A549 (cell line): Measurements from ENCODE around the gene FKBP4. TPM values are rescaled to one million over a fixed set of nuclear protein-coding genes. Genes with fewer than 3 reads are reported as not detected.

Source experiments
- ATAC-seq, 2 experiments: fragments of 200-7000 bp in 1 of 2; fragments of >200 bp in 1 of 2; cut with Nextera tagmentation in 1 of 2; cut with Tn5 transposase in 1 of 2; 3 replicates each; pipeline versions ENCODE4 v1.8.0 to v1.9.1; 2018 to 2020; ENCODE audit warnings: mild to moderate bottlenecking in 1 of 2, moderate library complexity in 1 of 2
- CTCF ChIA-PET: fragments of 300-600 bp; sonication (Branson Sonifier 250); formaldehyde crosslinking; extraction: SDS; loops from one replicate; lab custom pipeline; 2021; ENCODE audit warnings: antibody characterized with exemption, inconsistent platforms; lab: Yijun Ruan, JAX
- POLR2A ChIA-PET: fragments of 350-600 bp; formaldehyde crosslinking; extraction: SDS; loops from one replicate; lab custom pipeline; 2021; ENCODE audit warnings: antibody characterized with exemption, inconsistent platforms; lab: Yijun Ruan, JAX
- DNase-seq, 2 experiments: peaks; one replicate each; pipeline versions ENCODE4 v3.0.0 to v3.0.0-alpha.2; 2011 to 2016; ENCODE audit warnings: low read depth in 1 of 2, low spot score in 1 of 2
- FAIRE-seq: peaks from 2 replicates; lab custom pipeline; 2011; peaks lifted over from hg19 to GRCh38; lab: Jason Lieb, UNC
- H3K27ac ChIP-seq, 2 experiments: fragments of >200 bp; sonication (Bioruptor Twin); formaldehyde crosslinking; 3 replicates each; pipeline ENCODE4 v1.5.1; 2016 to 2017
- H3K4me1 ChIP-seq: fragments of >200 bp; sonication (Bioruptor Twin); formaldehyde crosslinking; 3 replicates; pipeline ENCODE4 v1.6.1; 2016
- H3K4me2 ChIP-seq: fragments of >200 bp; sonication (Bioruptor Twin); formaldehyde crosslinking; 3 replicates; pipeline ENCODE4 v1.6.1; 2016
- H3K4me3 ChIP-seq: fragments of >200 bp; sonication (Bioruptor Twin); formaldehyde crosslinking; 3 replicates; pipeline ENCODE4 v1.5.1; 2016
- H3K9me3 ChIP-seq: fragments of >200 bp; sonication (Bioruptor Twin); formaldehyde crosslinking; 3 replicates; pipeline ENCODE4 v1.6.1; 2016
- ATOH8 ChIP-seq: fragments of 250-450 bp; sonication (Bioruptor Pico); IDR thresholded peaks from 2 replicates; pipeline ENCODE4 v1.5.0; 2020; ENCODE audit warnings: low read depth, mild to moderate bottlenecking, moderate library complexity
- BHLHE40 ChIP-seq: IDR thresholded peaks from 2 replicates; pipeline ENCODE4 v1.6.1; 2012; ENCODE audit warnings: low read depth, low read length, inconsistent platforms
- CBX8 ChIP-seq: fragments of 200-600 bp; sonication (generic); IDR thresholded peaks from 2 replicates; pipeline ENCODE4 v1.6.1; 2016
- CHD2 ChIP-seq: fragments of 150-350 bp; IDR thresholded peaks from 2 replicates; pipeline ENCODE4 v1.6.1; 2014; ENCODE audit warnings: low read length; ENCODE audit not compliant: partially characterized antibody
- CHD4 ChIP-seq: fragments of 200-600 bp; sonication (generic); IDR thresholded peaks from 2 replicates; pipeline ENCODE4 v1.6.1; 2016; ENCODE audit warnings: antibody characterized with exemption, mild to moderate bottlenecking, borderline replicate concordance
- E2F6 ChIP-seq: IDR thresholded peaks from 2 replicates; pipeline ENCODE4 v1.6.1; 2012; ENCODE audit warnings: low read depth, borderline replicate concordance
- EHMT2 ChIP-seq: fragments of 200-600 bp; sonication (generic); IDR thresholded peaks from 2 replicates; pipeline ENCODE4 v1.6.1; 2016; ENCODE audit warnings: antibody characterized with exemption, low read depth, mild to moderate bottlenecking, moderate library complexity
- ELK1 ChIP-seq: fragments of 150-350 bp; IDR thresholded peaks from 2 replicates; pipeline ENCODE4 v1.6.1; 2014; ENCODE audit warnings: low read depth, mild to moderate bottlenecking, low read length
- FOSL2 ChIP-seq, 2 experiments: fragments of 450-650 bp in 1 of 2; fragments of >200 bp in 1 of 2; sonication (Bioruptor Twin) in 1 of 2; formaldehyde crosslinking; IDR thresholded peaks; 2 replicates each; pipeline versions ENCODE4 v1.5.0 to v1.6.1; 2016 to 2020; ENCODE audit warnings: mild to moderate bottlenecking in 1 of 2, moderate library complexity in 1 of 2
- GATA3 ChIP-seq: IDR thresholded peaks from 2 replicates; pipeline ENCODE4 v1.6.1; 2012; ENCODE audit warnings: borderline replicate concordance
- HDAC2 ChIP-seq: fragments of 200-600 bp; sonication (generic); IDR thresholded peaks from 2 replicates; pipeline ENCODE4 v1.6.1; 2016
- JUN ChIP-seq, 2 experiments: fragments of >200 bp; sonication (Bioruptor Twin); formaldehyde crosslinking; IDR thresholded peaks; 2 replicates in 1 of 2; 3 replicates in 1 of 2; pipeline ENCODE4 v1.6.1; 2016 to 2017
- JUNB ChIP-seq: fragments of >200 bp; sonication (Bioruptor Twin); formaldehyde crosslinking; IDR thresholded peaks from 2 replicates; pipeline ENCODE4 v1.6.1; 2016
- KDM5A ChIP-seq: fragments of 200-600 bp; sonication (generic); IDR thresholded peaks from 2 replicates; pipeline ENCODE4 v1.6.1; 2016; ENCODE audit warnings: antibody characterized with exemption, mild to moderate bottlenecking
- MAFK ChIP-seq: fragments of 450-650 bp; IDR thresholded peaks from 2 replicates; pipeline ENCODE4 v1.6.1; 2014; ENCODE audit not compliant: partially characterized antibody
- MAX ChIP-seq: IDR thresholded peaks from 2 replicates; pipeline ENCODE4 v1.6.1; 2012
- MAZ ChIP-seq: fragments of 150-350 bp; IDR thresholded peaks from 2 replicates; pipeline ENCODE4 v1.6.1; 2014; ENCODE audit warnings: antibody characterized with exemption, low read depth, low read length, borderline replicate concordance
- MYC ChIP-seq: IDR thresholded peaks from 2 replicates; pipeline ENCODE4 v1.6.1; 2012; ENCODE audit warnings: mild to moderate bottlenecking, inconsistent platforms, low read length, improper control_type of control experiment, borderline replicate concordance
- NFE2L2 ChIP-seq: fragments of 150-350 bp; conservative IDR thresholded peaks from 2 replicates; pipeline ENCODE4 v1.6.1; 2014; ENCODE audit warnings: low read length
- NPAS2 ChIP-seq: fragments of 250-450 bp; sonication (Bioruptor Pico); IDR thresholded peaks from 2 replicates; pipeline ENCODE4 v1.8.0; 2022; ENCODE audit warnings: mild to moderate bottlenecking, moderate library complexity, borderline replicate concordance
- PBX3 ChIP-seq: IDR thresholded peaks from 2 replicates; pipeline ENCODE4 v1.6.1; 2012
- RARB ChIP-seq: fragments of 250-450 bp; sonication (Bioruptor Pico); IDR thresholded peaks from 2 replicates; pipeline ENCODE4 v1.8.0; 2021; ENCODE audit warnings: mild to moderate bottlenecking, moderate library complexity
- RCOR1 ChIP-seq: fragments of 150-350 bp; IDR thresholded peaks from 2 replicates; pipeline ENCODE4 v1.6.1; 2014; ENCODE audit warnings: antibody characterized with exemption, low read length, low read depth
- REST ChIP-seq: fragments of 200-600 bp; sonication (generic); IDR thresholded peaks from 2 replicates; pipeline ENCODE4 v1.6.1; 2016; ENCODE audit warnings: antibody characterized with exemption, mild to moderate bottlenecking, moderate library complexity
- RNF2 ChIP-seq: fragments of 200-600 bp; sonication (generic); IDR thresholded peaks from 2 replicates; pipeline ENCODE4 v1.6.1; 2016; ENCODE audit warnings: low read depth, mild to moderate bottlenecking, antibody characterized with exemption, moderate library complexity, borderline replicate concordance
- TFCP2L1 ChIP-seq: fragments of 250-450 bp; sonication (Bioruptor Pico); IDR thresholded peaks from 2 replicates; pipeline ENCODE4 v1.5.0; 2021; ENCODE audit warnings: mild to moderate bottlenecking
- ZNF302 ChIP-seq: fragments of 250-450 bp; sonication (Bioruptor Pico); IDR thresholded peaks from 2 replicates; pipeline ENCODE4 v1.9.0; 2021; ENCODE audit warnings: inconsistent platforms, mild to moderate bottlenecking, moderate library complexity
- WGBS: methylation state at CpG from one replicate; pipeline ENCODE4 v1.1.6; 2017; ENCODE audit errors: missing lambda C conversion rate; 5-methylcytosine and 5-hydroxymethylcytosine counted together
- polyA plus RNA-seq, 4 experiments: library from polyadenylated mRNA; depleted of rRNA in 3 of 4; stranded (reverse); fragments of >200 nt; fragmentation: RNase III in 1 of 4; extraction: RNeasy Plus Mini Kit Qiagen cat#74134 plus additional on column Dnase treatment in 1 of 4; gene quantifications; 2 replicates in 3 of 4; 3 replicates in 1 of 4; pipeline ENCODE4 v1.2.3, GENCODE V29; 2011 to 2017

FKBP4 gene
- polyA plus RNA-seq, 2 of the 4 experiments (the other 2 are of a cell fraction) = 108 to 137 TPM

- ATAC-seq (no peak), DNase-seq (no peak), FAIRE-seq (no peak)
- TF ChIP-seq EHMT2 (no peak), GATA3 (no peak), TFCP2L1 (CRISPR knock-in tag) (no peak), REST (no peak), JUN (IDR thresholded peaks at IDR 0.05) (no peak), MAX (no peak), HDAC2 (no peak), MAFK (no peak), FOSL2 (IDR thresholded peaks at IDR 0.05) (no peak), FOSL2 (CRISPR knock-in tag; IDR thresholded peaks at IDR 0.05) (no peak), BHLHE40 (no peak), JUNB (no peak), NPAS2 (no peak), KDM5A (no peak), MAZ (no peak)
- Histone ChIP-seq H3K4me3 (no peak overlapping the region), H3K9me3 (0 out of 3 replicates have a peak, but pooled peaks cover 4% of the 10 kb centered on the region), H3K4me2 (no peak overlapping the region), H3K4me1 (no peaks in the 10 kb centered on the region), H3K27ac (no peak overlapping the region)
- ChIA-PET CTCF (interaction anchor here (0.8 kb wide), 1 partner anchor 17 kb away, joined by 3 read pairs; no protein-coding TSS in a partner anchor), POLR2A (no interaction called here)
Observed at GRCh38 chr12:2754208-2754607, 40.6 kb upstream of the FKBP4 start.

GRCh38 chr12:2756756-2757155, 38.0 kb upstream of the FKBP4 start:
- no peak for DNase-seq
- 0 out of 3 replicates have a peak, but pooled peaks cover 4% of the 10 kb centered on the region for H3K9me3 ChIP-seq
- TF ChIP-seq NFE2L2 (no peak), FOSL2 (IDR thresholded peaks at IDR 0.05) (no peak), FOSL2 (CRISPR knock-in tag; IDR thresholded peaks at IDR 0.05) (no peak), ZNF302 (CRISPR knock-in tag) (no peak), ATOH8 (CRISPR knock-in tag) (no peak), RARB (no peak), CHD4 (no peak), CBX8 (no peak), CHD2 (no peak), NPAS2 (no peak), GATA3 (no peak), TFCP2L1 (CRISPR knock-in tag) (no peak), MYC (no peak), REST (no peak), RCOR1 (no peak), E2F6 (no peak), RNF2 (no peak), JUN (IDR thresholded peaks at IDR 0.05) (no peak), ELK1 (no peak), PBX3 (no peak)
- no peak overlapping the region for H3K4me3 ChIP-seq
- 36% methylated on average over 5 of the region's 5 CpGs for WGBS
- ChIA-PET CTCF (no interaction called here), POLR2A (no interaction called here)
- no peak overlapping the region for H3K4me2 ChIP-seq
- no peak overlapping the region for H3K27ac ChIP-seq
- no peak for FAIRE-seq
- no peaks in the 10 kb centered on the region for H3K4me1 ChIP-seq
- ATAC-seq = no peak
